Measurements from ENCODE around the gene ITGA5.
A peak's percentile ranks its signal among the peaks of the same experiment; 100 is the strongest.

The ITGA5 gene

GRCh38 chr12:54423816-54424150, 4.7 kb upstream of the ITGA5 start:
- no peak overlapping the region for H3K4me3 ChIP-seq (ENCODE audit: low read depth, low read length)
- no peak for DNase-seq (ENCODE audit: low read depth)
- TF ChIP-seq MYC (IDR thresholded peaks at IDR 0.05; ENCODE audit: low read depth, low read length) (no peak), MAX (IDR thresholded peaks at IDR 0.05; ENCODE audit: low read depth, low read length) (no peak), POLR2A (IDR thresholded peaks at IDR 0.05; ENCODE audit: extremely low read depth, insufficient read length) (no peak), CTCF (IDR thresholded peaks at IDR 0.05; ENCODE audit: low read depth, low read length) (no peak)

GRCh38 chr12:54421879-54422250, 2.8 kb upstream of the ITGA5 start:
- TF ChIP-seq CTCF (IDR thresholded peaks at IDR 0.05; ENCODE audit: low read depth, low read length), result no peak
- TF ChIP-seq MYC (IDR thresholded peaks at IDR 0.05; ENCODE audit: low read depth, low read length), result no peak
- no peak for TF ChIP-seq POLR2A (IDR thresholded peaks at IDR 0.05; ENCODE audit: extremely low read depth, insufficient read length)
- no peak for TF ChIP-seq MAX (IDR thresholded peaks at IDR 0.05; ENCODE audit: low read depth, low read length)
- H3K4me3 ChIP-seq (ENCODE audit: low read depth, low read length), result no peak overlapping the region
- DNase-seq (ENCODE audit: low read depth), result no peak

- no peak overlapping the region for H3K4me3 ChIP-seq (ENCODE audit: low read depth, low read length)
- DNase-seq (ENCODE audit: low read depth), result no peak
- TF ChIP-seq MAX (IDR thresholded peaks at IDR 0.05; ENCODE audit: low read depth, low read length), result no peak
- TF ChIP-seq MYC (IDR thresholded peaks at IDR 0.05; ENCODE audit: low read depth, low read length), result no peak
- no peak for TF ChIP-seq POLR2A (IDR thresholded peaks at IDR 0.05; ENCODE audit: extremely low read depth, insufficient read length)
- TF ChIP-seq CTCF (IDR thresholded peaks at IDR 0.05; ENCODE audit: low read depth, low read length), result no peak
Measured at GRCh38 chr12:54421175-54421878, 2.3 kb upstream of the ITGA5 start.

- peak overlapping the region; percentile 34 for H3K4me3 ChIP-seq (ENCODE audit: low read depth, low read length)
- TF ChIP-seq MYC (IDR thresholded peaks at IDR 0.05; ENCODE audit: low read depth, low read length), result no peak
- no peak for TF ChIP-seq CTCF (IDR thresholded peaks at IDR 0.05; ENCODE audit: low read depth, low read length)
- peak; percentile 81 for DNase-seq (ENCODE audit: low read depth)
Measured at GRCh38 chr12:54420766-54421144, 1.7 kb upstream of the ITGA5 start.

GRCh38 chr12:54418441-54419087, 502 bp downstream of the ITGA5 start:
- peak; percentile 37 for DNase-seq (ENCODE audit: low read depth)
- H3K4me3 ChIP-seq (ENCODE audit: low read depth, low read length), result peak overlapping the region; percentile 87
- TF ChIP-seq MYC (IDR thresholded peaks at IDR 0.05; ENCODE audit: low read depth, low read length) (no peak; the same call in 1 of the 2 replicates), POLR2A (IDR thresholded peaks at IDR 0.05; ENCODE audit: extremely low read depth, insufficient read length) (no peak), MAX (IDR thresholded peaks at IDR 0.05; ENCODE audit: low read depth, low read length) (no peak), CTCF (IDR thresholded peaks at IDR 0.05; ENCODE audit: low read depth, low read length) (no peak)

Data from NB4 (cell line).